GM21529 (cell line): Measurements from ENCODE around the gene SLC17A2.
"Not testable (repeated sequence)": the region's sequence is repeated elsewhere in the genome, so short reads cannot be mapped to it uniquely, and the experiment has no call there.

Experiments used
- ATAC-seq: cut with Tn5 transposase; IDR thresholded peaks from one replicate; pipeline ENCODE4 v1.9.1; 2021; ENCODE audit not compliant: unreplicated experiment

Gene SLC17A2

DNA sequence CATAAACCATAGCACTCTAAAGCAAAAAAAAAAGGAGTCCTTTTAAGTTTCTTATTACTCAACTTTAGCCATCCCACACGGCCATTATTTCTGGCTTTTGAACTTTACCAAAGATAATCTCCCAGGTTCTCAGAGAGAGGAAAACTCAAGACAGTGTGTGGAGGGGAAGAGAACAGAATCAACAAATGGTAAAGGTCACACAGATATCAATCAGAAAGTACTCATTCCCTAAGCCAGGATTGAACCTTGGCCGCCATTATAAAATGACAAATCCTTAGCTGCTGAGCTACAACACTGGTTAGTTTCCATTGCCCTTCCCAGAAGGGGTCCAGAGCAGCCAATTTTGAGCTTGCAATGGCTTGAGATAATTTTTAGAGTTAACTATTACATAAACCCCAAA, 22.0 kb upstream of the SLC17A2 start:
- no peak for ATAC-seq

DNA sequence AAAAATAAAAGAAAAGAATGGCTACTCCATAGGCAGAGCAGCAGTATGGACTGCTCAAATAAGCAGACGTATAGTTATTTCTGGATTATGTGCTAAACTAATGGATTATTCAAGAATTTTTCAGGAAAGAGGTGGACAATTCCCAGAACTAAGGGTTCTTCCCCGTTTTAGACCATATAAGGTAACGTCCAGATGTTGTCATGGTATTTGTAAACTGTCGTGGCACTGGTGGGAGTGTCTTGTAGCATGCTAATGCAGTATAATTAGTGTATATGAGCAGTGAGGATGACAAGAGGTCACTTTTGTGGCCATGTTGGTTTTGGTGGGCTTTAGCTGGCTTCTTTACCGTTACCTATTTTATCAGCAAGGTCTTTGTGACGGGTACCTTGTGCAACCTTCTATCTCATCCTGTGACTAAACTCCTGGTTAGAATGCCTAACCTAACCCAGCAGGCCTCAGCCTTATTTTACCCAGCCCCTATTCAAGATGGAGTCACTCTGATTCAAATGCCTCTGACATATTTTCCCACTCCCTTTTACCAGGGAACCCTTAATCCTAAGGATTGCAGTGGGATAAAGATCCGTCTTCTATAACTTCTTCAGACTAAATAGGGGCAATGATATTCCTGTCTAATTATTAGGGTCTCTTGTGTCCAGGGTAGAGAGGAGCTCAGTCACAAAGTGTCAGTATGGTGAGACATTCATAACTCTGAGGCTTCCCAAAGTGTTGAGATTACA, 21.0 kb upstream of the SLC17A2 start:
- no peak for ATAC-seq

DNA sequence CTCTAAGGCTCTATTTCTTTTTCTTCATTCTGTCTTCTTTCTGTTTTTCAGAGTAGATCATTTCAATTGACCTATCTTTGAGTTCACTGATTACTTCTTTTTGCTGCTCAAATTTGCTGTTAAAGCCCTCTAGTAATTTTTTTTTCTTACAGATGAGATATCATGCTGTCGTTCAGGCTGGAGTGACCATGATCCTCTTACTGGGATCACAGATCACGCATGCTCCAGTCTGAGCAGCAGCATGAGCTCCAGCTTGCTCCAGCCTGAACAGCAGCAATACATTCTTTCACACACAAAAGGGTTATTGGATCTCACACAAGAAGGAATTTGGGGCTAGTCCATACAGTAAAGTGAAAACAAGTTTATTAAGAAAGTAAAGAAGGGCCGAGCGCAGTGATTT, 19.8 kb upstream of the SLC17A2 start:
- no peak for ATAC-seq

DNA sequence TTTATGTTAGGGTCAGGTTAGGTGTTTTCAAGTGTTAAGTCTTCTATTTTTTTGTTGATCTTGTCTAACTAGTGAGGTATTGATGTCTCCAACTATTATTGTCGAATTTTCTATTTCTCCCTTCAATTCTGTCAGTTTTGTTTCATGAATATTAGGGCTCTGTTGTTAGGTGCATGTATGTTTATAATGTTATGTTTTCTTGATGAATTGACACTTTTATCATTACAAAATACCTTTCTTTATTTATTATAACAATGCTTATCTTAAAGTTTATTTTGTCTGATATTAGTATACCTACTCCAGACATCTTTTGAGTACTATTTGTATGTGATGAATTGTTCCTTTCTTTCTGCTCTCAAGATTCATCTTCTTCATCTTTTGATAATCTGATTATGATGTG, 19.2 kb upstream of the SLC17A2 start:
- no peak for ATAC-seq

DNA sequence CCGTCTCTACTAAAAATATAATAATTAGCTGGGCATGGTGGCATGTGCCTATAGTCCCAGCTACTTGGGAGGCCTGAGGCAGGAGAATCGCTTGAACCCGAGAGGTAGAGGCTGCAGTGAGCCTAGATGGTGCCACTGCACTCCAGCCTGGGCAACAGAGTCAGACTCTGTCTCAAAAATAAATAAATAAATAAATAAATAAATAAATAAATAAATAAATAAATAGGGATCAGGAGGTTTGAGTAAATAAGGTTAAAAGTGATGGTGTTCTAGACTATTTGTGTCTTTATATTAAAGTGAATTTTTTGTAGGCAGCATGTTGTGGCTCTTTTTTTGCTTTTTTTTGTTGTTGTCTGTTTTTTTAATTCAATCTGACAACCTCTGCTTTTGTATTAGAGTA, 17.0 kb upstream of the SLC17A2 start:
- ATAC-seq: not testable (repeated sequence)

DNA sequence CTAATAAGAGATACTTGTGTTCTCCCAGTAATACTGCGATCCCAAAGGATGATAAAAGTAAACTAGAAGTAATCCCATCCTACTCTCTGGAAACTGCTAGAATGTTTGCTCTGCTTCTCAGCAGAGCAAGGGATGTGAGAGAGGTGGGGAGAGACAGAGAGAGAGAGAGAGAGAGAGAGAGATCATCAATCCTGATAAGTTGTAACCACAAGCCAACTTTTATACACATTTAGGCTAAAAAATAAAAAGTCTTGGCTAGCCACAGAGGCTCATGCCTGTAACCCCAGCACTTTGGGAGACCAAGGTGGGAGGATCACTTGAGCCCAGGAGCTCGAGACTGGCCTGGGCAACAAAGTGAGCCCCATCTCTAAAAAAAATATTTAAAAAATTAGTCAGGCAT, 16.1 kb upstream of the SLC17A2 start:
- ATAC-seq: no peak

DNA sequence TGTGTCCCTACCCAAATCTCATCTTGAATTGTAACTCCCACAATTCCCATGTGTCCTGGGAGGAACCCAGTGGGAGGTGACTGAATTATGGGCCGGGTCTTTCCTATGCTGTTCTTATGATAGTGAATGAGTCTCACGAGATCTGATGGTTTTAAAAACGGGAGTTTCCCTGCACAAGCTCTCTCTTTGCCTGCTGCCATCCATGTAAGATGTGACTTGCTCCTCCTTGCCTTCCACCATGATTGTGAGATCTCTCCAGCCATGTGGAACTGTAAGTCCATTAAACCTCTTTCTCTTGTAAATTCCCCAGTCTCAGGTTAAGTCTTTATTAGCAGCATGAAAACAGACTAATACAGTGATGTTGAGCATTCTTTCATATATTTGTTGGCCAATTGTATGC, 15.2 kb upstream of the SLC17A2 start:
- ATAC-seq: not testable (repeated sequence)

DNA sequence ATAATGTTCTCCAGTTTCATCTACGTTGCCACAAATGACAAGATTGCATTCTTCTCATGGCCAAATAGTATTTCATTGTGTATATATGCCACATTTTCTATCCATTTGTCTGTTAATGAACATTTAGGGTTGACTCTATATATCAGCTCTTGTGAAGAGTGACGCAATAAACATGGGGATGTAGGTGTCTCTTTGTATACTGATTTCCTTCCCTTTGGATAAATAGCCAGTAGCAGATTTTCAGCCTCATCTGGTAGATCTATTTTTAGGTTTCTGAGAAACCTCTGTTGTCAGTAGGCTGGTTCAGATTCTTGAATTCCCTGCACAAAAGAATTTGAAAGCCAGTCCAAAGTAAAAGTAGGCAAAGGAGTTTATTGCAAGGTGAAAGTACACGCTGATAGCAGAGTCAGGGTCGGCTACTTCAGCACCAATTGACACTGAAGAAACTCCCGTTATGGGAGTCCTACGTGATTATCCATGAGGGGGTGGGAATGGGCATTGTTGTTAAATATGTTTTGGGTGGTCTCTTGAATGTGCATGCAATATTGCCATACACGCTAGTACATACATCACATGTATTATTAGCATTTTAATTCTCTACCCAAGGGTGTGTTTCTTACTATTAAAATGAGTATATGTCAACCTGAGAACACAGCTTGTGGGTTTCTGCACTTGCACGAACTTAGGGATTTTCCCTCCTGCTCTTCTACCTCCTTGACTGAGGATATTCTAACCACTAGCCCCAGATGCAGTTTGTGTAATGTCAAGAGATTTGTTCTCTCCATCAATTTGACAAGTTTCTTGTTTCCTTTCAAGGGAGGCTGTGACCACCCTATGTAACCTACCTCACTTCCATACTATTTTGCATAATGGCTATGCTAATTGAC, 14.4 kb upstream of the SLC17A2 start:
- ATAC-seq: peak; percentile 96

DNA sequence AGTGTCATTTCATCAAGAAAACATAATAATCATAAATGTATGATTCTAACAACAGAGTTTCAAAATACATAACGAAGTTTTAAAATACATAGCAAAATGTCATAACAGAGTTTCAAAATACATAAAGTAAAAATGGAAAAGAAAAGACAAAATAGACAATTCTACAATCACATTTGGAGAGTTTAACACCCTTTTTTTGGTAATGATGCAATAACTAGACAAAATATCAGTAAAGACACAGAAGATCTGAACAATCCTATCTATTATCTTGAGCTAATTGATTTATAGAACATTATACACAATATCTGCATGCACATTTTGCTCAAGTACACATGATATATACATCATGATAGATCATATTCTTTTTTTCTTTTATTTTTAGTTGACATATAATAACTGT, 13.4 kb upstream of the SLC17A2 start:
- no peak for ATAC-seq

DNA sequence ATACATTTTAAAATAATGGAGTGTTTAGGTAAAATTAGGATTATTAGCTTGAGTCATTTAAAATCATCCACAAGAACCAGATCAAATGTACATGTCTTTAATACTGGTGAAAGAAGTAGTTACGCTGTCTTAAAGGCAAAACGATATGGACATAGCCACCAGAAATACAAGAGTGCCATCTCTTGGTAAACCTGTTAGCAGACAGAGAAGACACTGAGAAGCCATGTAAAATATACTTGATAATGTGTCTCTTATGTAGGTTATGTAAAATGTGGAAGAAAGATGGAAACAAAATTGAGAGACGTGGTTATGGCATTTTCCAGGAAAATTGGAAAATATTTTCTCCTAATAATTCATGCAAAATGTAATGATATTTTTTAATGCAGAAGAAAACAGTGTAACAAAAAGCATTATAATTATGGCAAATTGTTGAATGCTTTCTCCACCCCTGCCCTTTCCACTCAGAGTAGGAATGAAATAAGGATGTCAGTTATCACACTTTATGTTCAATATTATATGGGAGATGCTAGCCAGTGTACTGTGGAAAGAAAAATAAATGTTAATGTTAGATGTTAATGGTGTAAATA, 12.2 kb upstream of the SLC17A2 start:
- ATAC-seq: no peak

DNA sequence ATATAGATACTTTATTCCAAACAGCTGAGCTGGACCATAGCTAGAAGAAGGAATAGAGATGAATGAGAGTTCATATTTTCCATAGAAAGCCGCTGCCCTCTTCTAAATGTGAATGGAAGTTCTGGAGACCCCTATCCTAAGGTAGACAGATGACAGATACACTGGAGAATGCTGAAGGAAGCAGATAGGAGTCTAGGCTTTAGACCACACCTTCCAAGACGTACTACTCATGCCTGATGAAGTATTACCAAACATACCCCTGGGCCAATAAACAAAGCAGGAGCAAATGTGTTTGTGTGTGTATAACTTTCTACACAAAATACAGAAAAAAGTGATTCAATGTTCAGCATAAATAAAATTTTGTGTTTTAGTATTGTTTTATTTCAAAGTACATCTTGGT, 9.1 kb upstream of the SLC17A2 start:
- ATAC-seq: no peak

DNA sequence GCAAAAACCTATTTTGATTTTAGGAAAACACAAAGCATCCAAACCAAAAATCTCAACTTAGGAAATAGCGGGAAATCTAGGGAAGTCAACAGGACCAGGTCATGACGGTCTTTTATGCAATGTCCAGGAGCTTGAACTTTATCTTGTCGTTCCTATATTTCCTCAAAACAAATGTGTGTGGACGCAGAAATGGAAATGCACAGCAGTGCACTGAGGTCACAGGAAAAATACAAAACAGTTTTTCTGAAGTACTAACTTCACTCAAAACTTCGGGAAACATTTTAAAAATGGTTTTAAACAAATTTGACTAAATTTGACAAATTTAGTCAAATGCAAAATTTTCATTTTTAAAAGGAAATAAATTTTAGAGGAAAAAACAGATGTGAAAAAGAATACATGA, 5.5 kb upstream of the SLC17A2 start:
- ATAC-seq: no peak

DNA sequence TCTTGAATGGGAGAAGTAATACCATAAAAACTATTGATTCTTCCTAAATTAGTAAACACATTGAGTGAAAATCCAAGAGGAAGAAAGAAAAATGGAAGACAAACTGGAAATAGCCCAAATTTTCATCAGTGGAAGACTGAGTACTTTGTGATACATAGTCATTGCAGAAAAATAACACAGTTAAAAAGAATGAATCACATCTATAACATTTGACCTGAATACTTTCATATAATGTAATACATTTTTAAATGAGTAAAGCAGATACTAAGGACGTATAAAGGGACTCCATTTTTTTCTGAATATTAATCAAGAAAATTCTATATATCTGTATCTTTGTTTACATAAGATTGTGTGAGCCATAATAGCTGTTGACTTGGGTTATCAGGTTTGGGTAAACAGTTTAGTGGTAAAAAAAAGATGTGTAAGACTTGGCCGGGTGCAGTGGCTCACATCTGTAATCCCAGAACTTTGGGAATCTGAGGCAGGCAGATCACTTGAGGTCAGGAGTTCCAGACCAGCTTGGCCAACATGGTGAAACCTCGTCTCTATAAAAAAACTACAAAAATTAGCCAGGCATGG, 4.3 kb upstream of the SLC17A2 start:
- no peak for ATAC-seq

DNA sequence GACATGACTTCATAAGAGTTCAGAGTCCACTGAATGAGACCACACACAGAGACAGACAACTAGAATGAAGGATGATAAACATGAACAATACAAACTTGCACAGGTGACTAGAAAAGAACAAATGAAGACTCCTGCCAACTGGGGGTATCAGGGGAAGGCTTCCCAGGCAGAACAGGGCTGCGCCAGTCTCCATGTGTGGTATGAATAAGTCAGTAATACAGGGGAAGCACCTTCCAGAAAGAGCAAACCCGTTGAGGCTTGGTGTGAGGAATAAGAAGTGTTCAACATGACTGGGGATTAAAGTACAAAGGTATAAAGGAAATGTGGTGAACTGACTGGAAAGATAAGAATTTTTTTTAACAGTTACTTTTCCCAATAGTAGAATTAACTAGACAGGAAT, 3.7 kb upstream of the SLC17A2 start:
- ATAC-seq: no peak

DNA sequence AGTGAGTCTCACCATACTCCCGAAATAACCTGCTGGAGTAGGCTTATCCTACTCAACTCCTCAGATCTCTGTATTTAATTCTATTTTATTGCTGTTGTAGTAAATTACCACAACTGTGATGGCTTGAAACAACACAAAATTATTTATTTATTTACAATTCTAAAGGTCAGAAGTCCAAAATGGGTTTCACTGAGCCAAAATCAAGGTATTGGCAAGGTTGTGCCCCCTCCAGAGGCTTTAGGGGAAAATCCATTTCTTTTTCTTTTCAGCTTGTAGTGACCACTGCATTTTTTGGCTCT, 869 bp upstream of the SLC17A2 start:
- ATAC-seq: no peak

DNA sequence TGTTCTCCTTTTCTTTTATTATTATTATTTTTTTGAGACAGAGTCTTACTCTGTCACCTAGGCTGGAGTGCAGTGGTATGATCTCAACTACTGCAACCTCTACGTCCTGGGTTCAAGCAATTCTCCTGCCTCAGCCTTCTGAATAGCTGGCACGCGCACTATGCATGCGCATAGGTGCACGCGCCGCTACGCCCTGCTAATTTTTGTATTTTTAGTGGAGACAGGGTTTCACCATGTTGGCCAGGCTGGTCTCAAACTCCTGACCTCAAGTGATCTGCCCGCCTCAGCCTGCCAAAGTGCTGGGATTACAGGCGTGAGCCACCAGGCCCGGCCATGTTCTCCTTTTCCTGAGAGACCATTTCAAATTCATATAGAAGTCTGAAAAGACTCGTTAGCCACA, 706 bp downstream of the SLC17A2 start:
- ATAC-seq: not testable (repeated sequence)

DNA sequence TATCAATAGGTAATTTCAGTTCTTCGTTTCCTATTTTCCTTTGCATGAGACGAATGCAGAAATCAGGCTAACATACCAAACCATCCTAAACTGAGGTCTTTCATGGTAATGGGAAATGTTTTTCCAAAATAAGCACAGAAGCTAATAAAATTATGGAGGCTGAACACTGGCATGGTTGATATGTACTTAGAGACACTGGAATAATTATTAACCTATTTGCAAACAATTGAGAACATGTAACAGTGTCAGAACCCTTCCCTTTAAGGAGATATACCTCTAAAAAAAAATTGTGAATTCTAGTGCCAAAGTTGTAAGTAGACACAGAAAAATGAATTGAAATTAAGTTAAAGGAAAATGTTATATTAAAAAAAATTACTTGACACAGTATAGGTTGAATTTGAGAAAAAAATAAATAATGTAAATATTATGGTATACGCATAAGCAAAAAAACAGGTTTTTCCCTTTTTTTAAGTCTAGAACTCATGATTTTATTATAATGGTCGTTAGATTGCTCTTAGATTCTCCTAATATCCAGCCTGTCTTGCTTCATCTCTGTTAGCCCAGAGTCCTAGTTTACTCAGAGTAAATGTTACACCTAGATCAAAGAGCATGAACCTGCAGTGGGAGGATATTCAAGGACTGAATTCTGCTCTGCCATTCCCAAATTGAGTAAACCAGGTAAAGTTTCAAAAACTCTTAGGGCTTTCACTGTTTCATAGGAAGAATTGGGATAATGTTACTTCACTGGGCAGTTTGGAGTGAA, 1.7 kb downstream of the SLC17A2 start:
- ATAC-seq: no peak

DNA sequence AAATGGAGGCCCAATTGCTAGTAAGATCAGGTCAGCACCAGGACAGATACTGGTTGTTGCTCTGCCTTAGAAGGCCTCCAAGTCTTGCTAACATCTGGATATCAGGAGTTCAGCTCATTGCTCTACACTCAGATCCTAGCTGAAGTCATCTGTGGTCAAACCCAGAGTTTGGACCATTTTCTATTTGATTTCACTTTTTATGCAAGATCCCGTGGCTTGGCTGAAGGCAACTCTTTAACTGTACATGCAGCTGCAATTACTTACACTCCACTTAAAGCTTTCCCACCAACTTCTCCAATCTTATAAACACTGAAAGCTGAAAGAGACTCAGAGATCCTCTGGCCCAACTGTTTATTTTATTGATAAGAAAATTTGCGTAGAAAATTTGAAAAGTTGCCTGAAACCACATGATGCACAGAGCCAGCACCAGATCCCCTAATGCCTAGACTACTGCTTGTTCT, 2.7 kb downstream of the SLC17A2 start:
- no peak for ATAC-seq

DNA sequence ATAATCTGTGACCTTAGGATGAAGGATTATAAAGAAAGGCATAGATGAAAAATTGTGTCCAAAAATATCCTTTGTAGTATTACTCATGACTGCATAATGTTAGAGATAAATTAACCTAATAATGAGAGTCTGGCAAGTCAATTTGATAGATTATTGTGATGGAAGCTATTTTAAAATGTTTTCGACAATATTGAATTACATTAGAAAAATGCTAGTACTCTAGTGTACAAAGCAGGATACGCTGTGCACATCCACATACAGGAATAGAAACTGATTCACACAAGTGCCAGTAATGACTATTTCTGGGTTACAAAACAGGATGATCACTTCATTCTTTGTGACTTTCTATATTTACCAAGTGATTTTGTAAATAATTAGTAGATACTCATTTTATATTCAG, 3.3 kb downstream of the SLC17A2 start:
- no peak for ATAC-seq

DNA sequence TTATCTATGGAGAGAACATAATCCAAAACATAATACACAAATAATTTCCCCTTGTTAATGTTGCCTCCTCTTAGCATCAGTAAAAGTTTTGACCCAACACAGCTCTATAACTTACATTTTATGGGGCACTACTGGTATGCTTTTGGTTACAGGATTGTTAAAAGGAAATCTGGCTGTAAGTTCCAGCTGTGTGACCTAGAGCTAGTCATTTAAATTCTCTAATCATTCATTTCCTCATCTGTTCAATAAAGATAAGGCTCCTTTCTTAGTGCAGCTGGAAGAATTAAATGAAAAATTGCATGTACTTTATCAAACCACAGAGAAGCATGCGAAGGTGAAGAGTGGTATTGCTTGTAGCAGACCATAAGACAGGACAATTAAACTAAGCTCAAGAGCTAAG, 4.6 kb downstream of the SLC17A2 start:
- no peak for ATAC-seq

DNA sequence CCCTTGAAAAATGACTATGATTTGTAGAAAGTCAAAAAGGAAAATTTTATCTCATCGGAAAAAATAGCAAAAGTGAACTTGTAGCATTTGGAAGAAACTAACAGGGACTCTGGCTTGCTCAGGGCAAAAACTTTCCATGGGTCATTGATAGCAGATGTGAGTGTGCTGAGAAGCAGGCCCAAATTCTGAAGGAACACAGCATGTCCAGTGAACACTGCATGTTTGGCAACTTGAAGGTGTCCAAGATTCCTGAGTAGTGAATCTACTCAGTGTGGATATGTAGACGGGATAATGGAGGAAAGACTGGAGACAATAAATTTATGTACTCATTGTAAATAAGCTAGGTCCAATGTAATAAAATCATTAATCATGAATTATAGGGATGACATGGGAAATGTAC, 8.2 kb downstream of the SLC17A2 start:
- ATAC-seq: no peak
